ENCODE measurements around the gene KLHDC10. TPM values are rescaled to one million over a fixed set of nuclear protein-coding genes. Genes with fewer than 3 reads are reported as not detected.
"Not testable (repeated sequence)": the region's sequence is repeated elsewhere in the genome, so short reads cannot be mapped to it uniquely, and the experiment has no call there.

The KLHDC10 gene
- total RNA-seq, 4 donors from 2014 or later, result 19.1 to 23.6 (median 19.9) TPM

- intact Hi-C loops (cut with DNase I), result no loop called here
- DNase-seq (ENCODE audit: extremely low spot score), result no peak
- Histone ChIP-seq H3K27ac (replicated peaks in 1 of 4) (no peak overlapping the region), H3K4me1 (peaks cover 4 to 40% (median 31%) of the 10 kb centered on the region in 4 donors), H3K4me3 (no peak overlapping the region), H3K27me3 (no peaks in the 10 kb centered on the region), H3K9me3 (no peaks in the 10 kb centered on the region), H3K36me3 (peaks cover 0 to 8% (median 7%) of the 10 kb centered on the region in 4 donors)
- 94% methylated on average over 5 of the region's 5 CpGs for WGBS
- TF ChIP-seq CTCF (IDR thresholded peaks at IDR 0.05) (no peak), EP300 (IDR thresholded peaks at IDR 0.05) (no peak), POLR2AphosphoS5 (IDR thresholded peaks at IDR 0.05) (no peak), POLR2A (IDR thresholded peaks at IDR 0.05; ENCODE audit: low read depth) (no peak)
These were observed 73.0 kb downstream of the KLHDC10 start for GRCh38 chr7:130143334-130143732.

DNA sequence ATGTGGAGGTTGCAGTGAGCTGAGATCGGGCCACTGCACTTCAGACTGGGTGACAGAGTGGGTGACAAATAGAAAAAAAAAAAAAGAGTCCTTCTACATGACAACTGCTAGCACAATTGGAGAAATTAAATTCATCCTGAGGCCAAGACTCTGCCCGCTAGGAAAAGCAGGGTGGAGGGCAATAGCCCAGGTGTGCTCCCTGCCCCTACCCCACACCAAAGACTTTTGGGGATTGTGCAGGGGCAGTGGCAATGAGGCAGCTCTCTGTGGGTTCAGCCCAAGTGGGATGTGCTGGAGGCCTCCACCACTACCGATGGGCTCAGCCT lies 73.6 kb downstream of the KLHDC10 start:
- H3K4me1 ChIP-seq, result peaks cover 4 to 40% (median 31%) of the 10 kb centered on the region in 4 donors
- H3K4me3 ChIP-seq, result no peak overlapping the region
- H3K27me3 ChIP-seq, result no peaks in the 10 kb centered on the region
- H3K9me3 ChIP-seq, result no peaks in the 10 kb centered on the region
- H3K27ac ChIP-seq (replicated peaks in 1 of 4), result peak overlapping the region in 1 of 4 donors; percentile 20
- WGBS, result 93% methylated on average over 3 of the region's 3 CpGs
- TF ChIP-seq CTCF (IDR thresholded peaks at IDR 0.05), result no peak
- TF ChIP-seq POLR2AphosphoS5 (IDR thresholded peaks at IDR 0.05), result no peak
- no peak for TF ChIP-seq EP300 (IDR thresholded peaks at IDR 0.05)
- no peak for TF ChIP-seq POLR2A (IDR thresholded peaks at IDR 0.05; ENCODE audit: low read depth)
- DNase-seq (ENCODE audit: extremely low spot score), result no peak
- intact Hi-C loops (cut with DNase I), result no loop called here
- peaks cover 0 to 8% (median 7%) of the 10 kb centered on the region in 4 donors for H3K36me3 ChIP-seq

DNA sequence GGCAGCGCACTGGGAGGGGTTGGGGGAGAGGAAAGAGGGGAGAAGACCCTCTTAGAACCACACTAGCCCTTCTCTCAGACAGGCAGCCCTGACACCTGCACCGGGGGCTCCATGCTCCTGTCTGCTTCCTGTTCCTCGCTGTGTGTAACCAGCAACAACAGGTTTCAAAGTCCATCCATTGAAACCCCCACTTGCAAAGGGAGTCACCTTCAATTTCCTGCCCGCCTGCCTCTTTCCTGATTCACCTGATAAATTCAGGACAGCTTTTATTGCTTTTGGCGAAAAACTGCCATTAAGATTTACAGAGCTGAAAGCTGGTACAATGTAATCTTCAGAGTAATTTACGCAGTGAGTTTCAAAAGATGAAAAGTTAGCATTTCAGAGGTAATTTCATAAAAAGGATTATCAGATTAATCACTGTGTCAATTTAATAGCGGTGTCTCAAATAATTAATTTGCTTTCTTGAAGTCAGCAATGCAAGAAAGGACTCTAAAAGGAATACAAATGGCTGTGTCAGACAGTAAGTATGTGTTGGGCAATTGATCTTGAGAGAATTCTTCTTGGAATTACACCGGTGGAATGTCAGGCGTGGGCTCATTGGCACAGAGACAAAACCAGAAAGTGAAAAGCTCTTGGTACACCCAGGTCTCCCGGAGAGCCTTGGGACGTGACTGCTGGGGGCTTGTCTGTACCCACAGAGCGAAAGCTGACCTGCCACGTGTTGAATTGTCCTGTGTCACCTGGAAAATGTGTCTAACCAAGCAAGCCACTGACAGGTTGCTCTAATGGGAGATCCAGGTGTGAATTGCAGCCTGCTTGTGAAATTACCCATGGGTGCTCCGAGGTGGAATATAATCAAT lies 74.2 kb downstream of the KLHDC10 start:
- peak overlapping the region in 2 of 4 donors; percentile 28 to 34 for H3K27ac ChIP-seq (replicated peaks in 1 of 4)
- WGBS, result 69% methylated on average over 11 of the region's 14 CpGs
- H3K4me1 ChIP-seq, result peaks cover 4 to 40% (median 31%) of the 10 kb centered on the region in 4 donors
- intact Hi-C loops (cut with DNase I), result no loop called here
- no peak for DNase-seq (ENCODE audit: extremely low spot score)
- peaks cover 0 to 5% (median 2%) of the 10 kb centered on the region in 4 donors for H3K36me3 ChIP-seq
- no peak overlapping the region for H3K4me3 ChIP-seq
- no peaks in the 10 kb centered on the region for H3K27me3 ChIP-seq
- H3K9me3 ChIP-seq, result no peaks in the 10 kb centered on the region
- no peak for TF ChIP-seq POLR2AphosphoS5 (IDR thresholded peaks at IDR 0.05)
- TF ChIP-seq CTCF (IDR thresholded peaks at IDR 0.05), result no peak
- no peak for TF ChIP-seq POLR2A (IDR thresholded peaks at IDR 0.05; ENCODE audit: low read depth)
- no peak for TF ChIP-seq EP300 (IDR thresholded peaks at IDR 0.05)

DNA sequence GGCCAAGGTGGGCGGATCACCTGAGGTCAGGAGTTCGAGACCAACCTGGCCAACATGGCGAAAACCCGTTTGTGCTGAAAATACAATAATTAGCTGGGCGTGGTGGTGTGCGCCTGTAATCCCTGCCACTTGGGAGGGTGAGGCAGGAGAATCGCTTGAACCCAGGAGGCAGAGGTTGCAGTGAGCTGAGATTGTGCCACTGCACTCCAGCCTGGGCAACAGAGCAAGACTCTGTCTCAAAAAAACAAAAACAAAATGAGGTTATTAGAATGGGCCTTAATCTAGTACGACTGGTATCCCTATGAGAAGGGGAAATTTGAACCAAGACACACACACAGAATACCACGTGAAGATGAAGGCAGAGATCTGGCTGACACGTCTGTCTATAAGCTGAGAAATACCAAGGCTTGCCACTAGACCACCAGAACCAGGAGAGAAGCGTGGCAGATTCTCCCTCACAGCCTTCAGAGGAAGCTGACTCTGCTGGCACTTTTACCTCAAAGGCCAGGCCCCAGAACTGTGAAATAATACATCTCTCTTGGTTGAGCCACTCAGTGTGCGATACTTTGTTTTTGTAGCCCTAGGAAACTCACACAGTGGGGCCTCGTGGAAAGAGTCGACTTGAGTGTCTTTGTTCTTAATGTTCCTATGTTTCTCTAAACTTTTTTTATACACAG lies 75.2 kb downstream of the KLHDC10 start:
- H3K4me3 ChIP-seq, result no peak overlapping the region

GRCh38 chr7:130146142-130146541 lies 75.8 kb downstream of the KLHDC10 start:
- DNase-seq (ENCODE audit: extremely low spot score); H3K36me3 ChIP-seq; intact Hi-C loops (cut with DNase I); H3K9me3 ChIP-seq; H3K27me3 ChIP-seq; H3K4me3 ChIP-seq; H3K27ac ChIP-seq (replicated peaks in 1 of 4): not testable (repeated sequence)
- peaks cover 0 to 33% (median 22%) of the 10 kb centered on the region in 4 donors for H3K4me1 ChIP-seq
- 85% methylated on average over 5 of the region's 5 CpGs for WGBS

More for the DNA sequence above, 75.2 kb downstream of the KLHDC10 start:
- TF ChIP-seq POLR2A (IDR thresholded peaks at IDR 0.05; ENCODE audit: low read depth) (no peak), CTCF (IDR thresholded peaks at IDR 0.05) (no peak), POLR2AphosphoS5 (IDR thresholded peaks at IDR 0.05) (no peak), EP300 (IDR thresholded peaks at IDR 0.05) (no peak)
- H3K36me3 ChIP-seq, result peaks cover 0 to 3% (median 0%) of the 10 kb centered on the region in 4 donors
- H3K4me1 ChIP-seq, result peaks cover 4 to 39% (median 28%) of the 10 kb centered on the region in 4 donors
- intact Hi-C loops (cut with DNase I), result no loop called here
- peak overlapping the region in 1 of 4 donors; percentile 28 for H3K27ac ChIP-seq (replicated peaks in 1 of 4)
- WGBS, result 87% methylated on average over 14 of the region's 14 CpGs
- no peaks in the 10 kb centered on the region for H3K9me3 ChIP-seq
- no peaks in the 10 kb centered on the region for H3K27me3 ChIP-seq
- no peak for DNase-seq (ENCODE audit: extremely low spot score)
